Measurements from ENCODE around the gene MAD2L2.

DNA sequence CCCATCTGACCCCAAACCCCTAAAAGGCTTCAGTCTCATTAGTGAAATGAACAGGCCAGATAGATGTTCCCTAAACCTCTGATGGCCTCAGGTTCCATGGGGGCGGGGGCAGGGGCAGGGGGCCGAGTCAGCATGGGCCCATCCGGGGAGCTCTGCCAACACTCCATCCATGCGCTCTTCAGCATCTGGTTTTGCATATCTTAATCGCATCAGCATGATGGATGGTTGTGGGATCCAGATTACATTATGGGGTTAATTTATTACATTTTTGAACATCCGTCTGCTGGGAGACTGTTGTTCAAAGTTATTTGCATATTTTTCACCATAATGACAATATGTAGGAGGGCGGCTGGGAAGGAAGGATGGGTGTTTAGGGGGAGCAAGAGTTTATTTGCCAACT lies 3.1 kb upstream of the MAD2L2 start:
- no peak for TF ChIP-seq POLR2A (IDR thresholded peaks at IDR 0.05)
- TF ChIP-seq, protein P1, sequence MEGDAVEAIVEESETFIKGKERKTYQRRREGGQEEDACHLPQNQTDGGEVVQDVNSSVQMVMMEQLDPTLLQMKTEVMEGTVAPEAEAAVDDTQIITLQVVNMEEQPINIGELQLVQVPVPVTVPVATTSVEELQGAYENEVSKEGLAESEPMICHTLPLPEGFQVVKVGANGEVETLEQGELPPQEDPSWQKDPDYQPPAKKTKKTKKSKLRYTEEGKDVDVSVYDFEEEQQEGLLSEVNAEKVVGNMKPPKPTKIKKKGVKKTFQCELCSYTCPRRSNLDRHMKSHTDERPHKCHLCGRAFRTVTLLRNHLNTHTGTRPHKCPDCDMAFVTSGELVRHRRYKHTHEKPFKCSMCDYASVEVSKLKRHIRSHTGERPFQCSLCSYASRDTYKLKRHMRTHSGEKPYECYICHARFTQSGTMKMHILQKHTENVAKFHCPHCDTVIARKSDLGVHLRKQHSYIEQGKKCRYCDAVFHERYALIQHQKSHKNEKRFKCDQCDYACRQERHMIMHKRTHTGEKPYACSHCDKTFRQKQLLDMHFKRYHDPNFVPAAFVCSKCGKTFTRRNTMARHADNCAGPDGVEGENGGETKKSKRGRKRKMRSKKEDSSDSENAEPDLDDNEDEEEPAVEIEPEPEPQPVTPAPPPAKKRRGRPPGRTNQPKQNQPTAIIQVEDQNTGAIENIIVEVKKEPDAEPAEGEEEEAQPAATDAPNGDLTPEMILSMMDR (IDR thresholded peaks at IDR 0.05), result no peak

Measured in transverse colon (tissue), 3 donors.